ENCODE measurements around the gene OXER1. TPM values are rescaled to one million over a fixed set of nuclear protein-coding genes. Genes with fewer than 3 reads are reported as not detected.

OXER1 gene
- total and polyA plus RNA-seq, 2 of the 13 experiments (the other 11 are each of a cell fraction or from before 2014, with no cell fraction given), result 8.0 to 9.0 TPM

DNA sequence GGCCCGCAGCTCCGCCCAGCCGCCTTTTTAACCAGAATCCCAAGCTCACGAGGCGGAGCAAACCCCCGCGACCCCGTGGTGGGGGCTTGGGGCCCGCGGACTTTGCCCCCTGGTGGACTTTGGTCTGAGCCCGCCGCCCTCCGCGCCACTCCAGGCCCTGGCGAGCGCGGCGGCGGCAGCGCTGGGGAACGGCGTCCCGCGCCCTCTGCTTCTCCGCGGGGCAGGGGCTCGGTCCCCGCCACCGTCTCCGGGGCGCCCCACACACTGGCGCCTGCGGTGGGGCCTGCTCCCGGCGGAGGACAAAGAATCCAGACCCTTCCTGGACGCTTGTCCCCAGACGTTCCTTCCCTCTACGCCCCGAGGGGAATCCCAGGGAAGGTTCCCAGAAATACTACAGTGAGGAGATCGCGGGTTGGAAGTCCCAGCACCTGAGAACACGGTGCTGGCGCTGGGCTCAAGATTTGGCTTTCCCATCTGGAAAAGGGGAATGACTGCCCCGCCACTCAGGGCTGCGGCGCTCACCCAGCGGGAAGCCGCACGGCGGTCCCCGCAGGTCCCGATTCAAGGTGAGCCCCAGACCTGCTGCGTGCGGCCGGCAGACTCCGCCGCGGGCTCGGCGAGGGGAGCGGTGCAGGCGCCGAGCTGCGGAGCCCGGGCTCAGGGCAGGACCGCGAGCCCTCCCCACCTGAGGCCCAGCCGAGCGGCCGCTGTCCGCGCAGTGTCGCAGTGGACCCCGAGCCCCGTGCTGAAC, 28.8 kb upstream of the OXER1 start, which contains the start of gene HAAO:
TSS of gene HAAO (minus strand) at position 1 of the 751 bp plus-strand sequence. CDS start 47 bp downstream, outside the sequence.
- Histone ChIP-seq H3K9ac (ENCODE audit: insufficient read depth, low read depth, low read length) (peak within 1 kb of the TSS; percentile 99), H3K4me1 (ENCODE audit: insufficient read depth, low read length) (peaks cover 73% of the 10 kb centered on the region), H3K4me2 (ENCODE audit: low read depth, low read length) (peak within 1 kb of the TSS; percentile 97), H4K20me1 (ENCODE audit: insufficient read depth, low read length) (no peaks in the 10 kb centered on the region), H3K79me2 (ENCODE audit: insufficient read depth, low read length) (peaks cover 50% of the 10 kb centered on the region), H3K27ac (ENCODE audit: extremely low read length, insufficient read depth, low read length) (peak within 1 kb of the TSS; percentile 95), H2AFZ (ENCODE audit: low read length) (no peak within 1 kb of the TSS), H3K27me3 (ENCODE audit: control insufficient read depth in 1 of 2, insufficient read depth in 2 of 2, low read length in 2 of 2) (no peaks in the 10 kb centered on the region; a peak in 1 of 5 replicates), H3K36me3 (replicated peaks in 1 of 2; ENCODE audit: control insufficient read depth in 1 of 2, insufficient read depth in 2 of 2, low read length in 2 of 2) (peaks cover 3% of the 10 kb centered on the region in 2 experiments; a peak in 1 of 5 replicates), H3K4me3 (replicated peaks in 1 of 3; ENCODE audit: insufficient read depth in 1 of 3, low read depth in 2 of 3, low read length in 3 of 3) (peak within 1 kb of the TSS; percentile 98 to 99 (median 99)), H3K9me3 (ENCODE audit: low read length) (no peaks in the 10 kb centered on the region)
- ChIA-PET POLR2A (interaction anchor here (0.6 to 9.3 kb wide), 35 partner anchors 8 to 1233 kb away, joined by 3 to 287 read pairs (median 4); partner anchors contain the start of genes KCNG3, PLEKHH2, THADA and ZFP36L2), CTCF (ENCODE audit: low intra/inter-chr PET ratio, low total read pairs) (no interaction called here)
- no TSS peak for BruUV-seq (replicated peaks)
- peak; percentile 91 for DNase-seq (ENCODE audit: low spot score)
- in situ Hi-C loops (cut with HindIII; ENCODE audit: extremely low pct_ligation_motif_present, low pct_unique_long_range_greater_than_20kb) (no loop called here), intact Hi-C loops (cut with micrococcal nuclease; ENCODE audit: unreplicated experiment) (no loop called here)
- under 1% methylated on average over 25 of the region's 75 CpGs for WGBS (ENCODE audit: low lambda C conversion rate)
- no peak for FAIRE-seq
- peak; percentile 71 for ATAC-seq
- TF ChIP-seq HDAC6 (IDR thresholded peaks at IDR 0.05; ENCODE audit: low read depth, low read length) (0 out of 2 replicates have a peak, but pooled peaks have one; percentile 27), ATF7 (IDR thresholded peaks at IDR 0.05) (no peak), ATF7 (CRISPR knock-in tag; IDR thresholded peaks at IDR 0.05) (peak; percentile 47; the same call in 1 of the 2 replicates), ZNF546 (CRISPR knock-in tag; conservative IDR thresholded peaks at IDR 0.05) (peak; percentile 97), KDM5B (CRISPR knock-in tag; IDR thresholded peaks at IDR 0.05; ENCODE audit: borderline replicate concordance) (peak; percentile 97), ZNF460 (CRISPR knock-in tag; IDR thresholded peaks at IDR 0.05; ENCODE audit: borderline replicate concordance) (peak; percentile 63; the same call in 1 of the 2 replicates), ZNF12 (CRISPR knock-in tag; IDR thresholded peaks at IDR 0.05) (peak; percentile 73), NKX3-1 (CRISPR knock-in tag; IDR thresholded peaks at IDR 0.05) (peak; percentile 96), ZNF446 (CRISPR knock-in tag; IDR thresholded peaks at IDR 0.05) (peak; percentile 94), RORA (CRISPR knock-in tag; IDR thresholded peaks at IDR 0.05) (0 out of 2 replicates have a peak, but pooled peaks have one; percentile 24), ZNF547 (CRISPR knock-in tag; IDR thresholded peaks at IDR 0.05) (peak; percentile 94; the same call in 1 of the 2 replicates), ZBTB42 (CRISPR knock-in tag; IDR thresholded peaks at IDR 0.05) (peak; percentile 93), ZNF747 (CRISPR knock-in tag; IDR thresholded peaks at IDR 0.05; ENCODE audit: borderline replicate concordance) (peak; percentile 99), RBFOX2 (IDR thresholded peaks at IDR 0.05; ENCODE audit: low read depth, low read length) (peak; percentile 100), SRF (IDR thresholded peaks at IDR 0.05; ENCODE audit: low read depth, low read length) (peak; percentile 12; the same call in 1 of the 2 replicates)
- TF ChIP-seq, protein P1, sequence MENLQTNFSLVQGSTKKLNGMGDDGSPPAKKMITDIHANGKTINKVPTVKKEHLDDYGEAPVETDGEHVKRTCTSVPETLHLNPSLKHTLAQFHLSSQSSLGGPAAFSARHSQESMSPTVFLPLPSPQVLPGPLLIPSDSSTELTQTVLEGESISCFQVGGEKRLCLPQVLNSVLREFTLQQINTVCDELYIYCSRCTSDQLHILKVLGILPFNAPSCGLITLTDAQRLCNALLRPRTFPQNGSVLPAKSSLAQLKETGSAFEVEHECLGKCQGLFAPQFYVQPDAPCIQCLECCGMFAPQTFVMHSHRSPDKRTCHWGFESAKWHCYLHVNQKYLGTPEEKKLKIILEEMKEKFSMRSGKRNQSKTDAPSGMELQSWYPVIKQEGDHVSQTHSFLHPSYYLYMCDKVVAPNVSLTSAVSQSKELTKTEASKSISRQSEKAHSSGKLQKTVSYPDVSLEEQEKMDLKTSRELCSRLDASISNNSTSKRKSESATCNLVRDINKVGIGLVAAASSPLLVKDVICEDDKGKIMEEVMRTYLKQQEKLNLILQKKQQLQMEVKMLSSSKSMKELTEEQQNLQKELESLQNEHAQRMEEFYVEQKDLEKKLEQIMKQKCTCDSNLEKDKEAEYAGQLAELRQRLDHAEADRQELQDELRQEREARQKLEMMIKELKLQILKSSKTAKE (CRISPR knock-in tag; IDR thresholded peaks at IDR 0.05; ENCODE audit: borderline replicate concordance), result peak; percentile 95
- TF ChIP-seq, protein P2, sequence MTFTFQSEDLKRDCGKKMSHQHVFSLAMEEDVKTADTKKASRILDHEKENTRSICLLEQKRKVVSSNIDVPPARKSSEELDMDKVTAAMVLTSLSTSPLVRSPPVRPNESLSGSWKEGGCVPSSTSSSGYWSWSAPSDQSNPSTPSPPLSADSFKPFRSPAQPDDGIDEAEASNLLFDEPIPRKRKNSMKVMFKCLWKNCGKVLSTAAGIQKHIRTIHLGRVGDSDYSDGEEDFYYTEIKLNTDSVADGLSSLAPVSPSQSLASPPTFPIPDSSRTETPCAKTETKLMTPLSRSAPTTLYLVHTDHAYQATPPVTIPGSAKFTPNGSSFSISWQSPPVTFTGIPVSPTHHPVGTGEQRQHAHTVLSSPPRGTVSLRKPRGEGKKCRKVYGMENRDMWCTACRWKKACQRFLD (CRISPR knock-in tag; IDR thresholded peaks at IDR 0.05; ENCODE audit: borderline replicate concordance), result peak; percentile 74; the same call in 1 of the 2 replicates
- TF ChIP-seq, protein P3, sequence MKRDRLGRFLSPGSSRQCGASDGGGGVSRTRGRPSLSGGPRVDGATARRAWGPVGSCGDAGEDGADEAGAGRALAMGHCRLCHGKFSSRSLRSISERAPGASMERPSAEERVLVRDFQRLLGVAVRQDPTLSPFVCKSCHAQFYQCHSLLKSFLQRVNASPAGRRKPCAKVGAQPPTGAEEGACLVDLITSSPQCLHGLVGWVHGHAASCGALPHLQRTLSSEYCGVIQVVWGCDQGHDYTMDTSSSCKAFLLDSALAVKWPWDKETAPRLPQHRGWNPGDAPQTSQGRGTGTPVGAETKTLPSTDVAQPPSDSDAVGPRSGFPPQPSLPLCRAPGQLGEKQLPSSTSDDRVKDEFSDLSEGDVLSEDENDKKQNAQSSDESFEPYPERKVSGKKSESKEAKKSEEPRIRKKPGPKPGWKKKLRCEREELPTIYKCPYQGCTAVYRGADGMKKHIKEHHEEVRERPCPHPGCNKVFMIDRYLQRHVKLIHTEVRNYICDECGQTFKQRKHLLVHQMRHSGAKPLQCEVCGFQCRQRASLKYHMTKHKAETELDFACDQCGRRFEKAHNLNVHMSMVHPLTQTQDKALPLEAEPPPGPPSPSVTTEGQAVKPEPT (CRISPR knock-in tag; IDR thresholded peaks at IDR 0.05; ENCODE audit: low read depth), result peak; percentile 76
